ENCODE results near the gene MICALL1. TPM values are rescaled to one million over a fixed set of nuclear protein-coding genes. Genes with fewer than 3 reads are reported as not detected.

Gene MICALL1
- 12.3 and 33.3 TPM in 2 replicates for total RNA-seq (2011; cell fraction: chromatin; rRNA removed; ENCODE audit: low replicate concordance)
- total RNA-seq (2011; cell fraction: nucleolus; rRNA removed): 19.0 and 19.9 TPM in 2 replicates
- 13.0 and 15.6 TPM in 2 replicates for total RNA-seq (2011; cell fraction: nucleoplasm; rRNA removed)
- 9.3 and 13.9 TPM in 2 replicates for total RNA-seq (2014; rRNA removed)
- 5.9 and 6.4 TPM in 2 replicates for total RNA-seq (2014; rRNA removed; fragmentation: Illumina TruSeq; extraction: Trizol)
- total RNA-seq (2015; rRNA removed; fragmentation: Illumina TruSeq; extraction: Trizol): 6.1 and 7.6 TPM in 2 replicates
- 20.4 and 21.5 TPM in 2 replicates for total RNA-seq (2021)
- polyA plus RNA-seq (2011; rRNA removed): 4.0 and 5.8 TPM in 2 replicates
- polyA plus RNA-seq (2011; cell fraction: cytosol; rRNA removed): 4.8 and 10.3 TPM in 2 replicates
- polyA plus RNA-seq (2011; cell fraction: nucleus; rRNA removed): 5.8 and 9.0 TPM in 2 replicates
- 11.6 and 27.8 TPM in 2 replicates for polyA plus RNA-seq (2012)
- polyA plus RNA-seq (2014; fragmentation: Illumina TruSeq; extraction: Trizol): 10.4 and 11.4 TPM in 2 replicates
- polyA plus RNA-seq (2014; fragmentation: Nextera tagmentation; extraction: Ambion mirVana): under 1 TPM; 0.32 to 0.62 TPM
- polyA plus RNA-seq (2014; rRNA removed): 7.7 and 8.2 TPM in 2 replicates
- 8.1 and 9.1 TPM in 2 replicates for polyA minus RNA-seq (2011; rRNA and poly(A)+ RNA removed)
- polyA minus RNA-seq (2011; cell fraction: cytosol; rRNA and poly(A)+ RNA removed): 12.0 and 19.4 TPM in 2 replicates
- 4.3 and 6.9 TPM in 2 replicates for polyA minus RNA-seq (2011; cell fraction: nucleus; rRNA and poly(A)+ RNA removed)
- Bru-seq, nascent RNA: percentile 55 among the genes with signal in this experiment
- BruChase-seq, experiment 1, labeled RNA remaining after a 2-hour chase: percentile 54 among the genes with signal in this experiment
- BruChase-seq, experiment 2, labeled RNA remaining after a 6-hour chase: percentile 52 among the genes with signal in this experiment
- long read RNA-seq, experiment 1, full-length matches to known transcripts: 4 of 67 reads
- long read RNA-seq, experiment 1, partial matches to known transcripts: 51 of 67 reads
- long read RNA-seq, experiment 1, other reads (novel, unspliced or antisense): 12 of 67 reads
- long read RNA-seq, experiment 2, full-length matches to known transcripts: 4 of 29 reads
- long read RNA-seq, experiment 2, partial matches to known transcripts: 15 of 29 reads
- long read RNA-seq, experiment 2, other reads (novel, unspliced or antisense): 10 of 29 reads
- long read RNA-seq, experiment 3, partial matches to known transcripts: 1 of 2 reads
- long read RNA-seq, experiment 3, other reads (novel, unspliced or antisense): 1 of 2 reads

DNA sequence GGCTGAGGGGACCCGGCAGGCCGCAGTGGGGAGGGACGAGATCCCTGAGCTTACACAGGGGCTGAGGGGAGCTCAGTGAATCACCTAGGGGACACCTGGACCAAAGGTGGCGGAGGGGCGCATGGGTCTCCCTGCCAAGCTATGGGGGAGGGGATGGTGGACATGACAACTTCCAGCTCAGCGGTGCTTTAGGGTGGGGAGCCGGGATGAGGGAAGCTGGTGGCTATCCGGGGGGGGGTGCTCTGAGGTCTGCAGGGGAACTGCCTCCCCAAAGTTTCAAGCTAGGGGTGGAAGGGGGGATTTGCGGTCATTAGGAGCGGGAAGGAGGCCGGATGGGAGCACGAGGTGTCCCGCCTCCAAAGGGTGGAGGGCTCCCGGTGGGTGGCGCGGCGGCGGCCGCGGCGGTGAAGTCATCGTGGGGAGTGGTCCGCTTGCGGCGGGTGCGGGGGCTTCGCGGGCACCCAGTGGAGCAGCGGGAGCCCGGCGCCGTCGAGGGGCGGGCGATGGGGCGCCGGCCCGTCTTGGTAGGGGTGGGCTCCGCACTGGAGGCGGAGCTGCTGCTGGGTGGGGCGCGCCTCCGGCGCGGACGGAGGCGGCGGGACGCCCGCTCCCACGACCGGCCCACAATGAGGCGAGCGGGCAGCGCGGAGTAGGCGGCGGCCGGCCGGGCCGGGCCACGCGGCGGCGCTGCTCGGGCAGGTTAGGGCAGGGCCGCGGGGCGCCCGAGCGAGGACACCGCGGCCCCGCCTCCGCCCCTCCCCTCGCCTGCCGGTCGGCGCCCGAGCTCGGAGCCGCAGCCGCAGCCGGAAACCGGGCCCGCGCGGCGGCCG lies at the start of gene MICALL1:
TSS of gene MICALL1 (plus strand) at position 764 of the 830 bp plus-strand sequence. CDS start 126 bp downstream, outside the sequence.
- intact Hi-C loops (cut with micrococcal nuclease): no loop called here
- peaks cover 20 to 27% of the 10 kb centered on the region in 2 experiments; a peak in 4 of 5 replicates for H3K4me1 ChIP-seq (replicated peaks in 1 of 2; ENCODE audit: control insufficient read depth in 2 of 2, insufficient read depth in 2 of 2, low read length in 2 of 2)
- no peaks in the 10 kb centered on the region for H3K27me3 ChIP-seq (ENCODE audit: control insufficient read depth in 2 of 2, insufficient read depth in 2 of 2, low read length in 2 of 2)
- ATAC-seq (peak; percentile 93), DNase-seq (ENCODE audit: extremely low read depth in 1 of 4, low spot score in 3 of 4) (peak; percentile 81 to 88 (median 86)), FAIRE-seq (no peak)
- WGBS (ENCODE audit: insufficient coverage, low coverage, missing lambda C conversion rate): 11% methylated on average over 14 of the region's 90 CpGs
- peak within 1 kb of the TSS; percentile 86 for H3K27ac ChIP-seq (ENCODE audit: extremely low read depth, low read depth, low read length)
- H3K9ac ChIP-seq (ENCODE audit: insufficient read depth in 1 of 2, low read depth in 2 of 2, low read length in 2 of 2): peak within 1 kb of the TSS; percentile 70 to 94
- H3K36me3 ChIP-seq (ENCODE audit: control insufficient read depth, insufficient read depth, low read length): no peaks in the 10 kb centered on the region; the same call in 2 of the 3 replicates
- H2AFZ ChIP-seq (ENCODE audit: low read depth, low read length): peak within 1 kb of the TSS; percentile 70
- H3K4me2 ChIP-seq (ENCODE audit: insufficient read depth, low read length): peak within 1 kb of the TSS; percentile 65
- no peaks in the 10 kb centered on the region for H3K9me1 ChIP-seq (ENCODE audit: control insufficient read depth, insufficient read depth, low read length)
- no peaks in the 10 kb centered on the region for H3K9me3 ChIP-seq (replicated peaks; ENCODE audit: control insufficient read depth, insufficient read depth, low read depth, low read length)
- H4K20me1 ChIP-seq (replicated peaks; ENCODE audit: control insufficient read depth, insufficient read depth, low read length): no peaks in the 10 kb centered on the region
- BruUV-seq (replicated peaks): no TSS peak
- H3K4me3 ChIP-seq: peak within 1 kb of the TSS; percentile 59
- ChIA-PET CTCF (ENCODE audit: low intra/inter-chr PET ratio) (interaction anchor here (0.8 to 1.7 kb wide), 3 partner anchors 18 to 60 kb away, joined by 3 to 4 read pairs (median 3); no protein-coding TSS in a partner anchor), POLR2A (interaction anchor here (0.7 to 2.7 kb wide), 6 partner anchors 9 to 90 kb away, joined by 3 to 16 read pairs (median 6); no protein-coding TSS in a partner anchor)
- in situ Hi-C loops (cut with MboI): no loop called here
- H3K79me2 ChIP-seq (ENCODE audit: control insufficient read depth, insufficient read depth, low read length): peaks cover 8% of the 10 kb centered on the region; the same call in 2 of the 3 replicates
- TF ChIP-seq, protein P1, sequence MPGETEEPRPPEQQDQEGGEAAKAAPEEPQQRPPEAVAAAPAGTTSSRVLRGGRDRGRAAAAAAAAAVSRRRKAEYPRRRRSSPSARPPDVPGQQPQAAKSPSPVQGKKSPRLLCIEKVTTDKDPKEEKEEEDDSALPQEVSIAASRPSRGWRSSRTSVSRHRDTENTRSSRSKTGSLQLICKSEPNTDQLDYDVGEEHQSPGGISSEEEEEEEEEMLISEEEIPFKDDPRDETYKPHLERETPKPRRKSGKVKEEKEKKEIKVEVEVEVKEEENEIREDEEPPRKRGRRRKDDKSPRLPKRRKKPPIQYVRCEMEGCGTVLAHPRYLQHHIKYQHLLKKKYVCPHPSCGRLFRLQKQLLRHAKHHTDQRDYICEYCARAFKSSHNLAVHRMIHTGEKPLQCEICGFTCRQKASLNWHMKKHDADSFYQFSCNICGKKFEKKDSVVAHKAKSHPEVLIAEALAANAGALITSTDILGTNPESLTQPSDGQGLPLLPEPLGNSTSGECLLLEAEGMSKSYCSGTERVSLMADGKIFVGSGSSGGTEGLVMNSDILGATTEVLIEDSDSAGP (CRISPR knock-in tag; IDR thresholded peaks at IDR 0.05): no peak
- TF ChIP-seq TCF7L2 (IDR thresholded peaks at IDR 0.05; ENCODE audit: low read depth, low read length) (no peak), GTF2F1 (IDR thresholded peaks at IDR 0.05; ENCODE audit: low read depth, low read length) (no peak), CCNT2 (IDR thresholded peaks at IDR 0.05; ENCODE audit: borderline replicate concordance, extremely low read depth, insufficient read length, low read depth, low read length) (peak; percentile 85), PHTF2 (CRISPR knock-in tag; IDR thresholded peaks at IDR 0.05) (no peak), POLR3A (IDR thresholded peaks at IDR 0.05; ENCODE audit: borderline replicate concordance, extremely low read depth, insufficient read depth, insufficient read length) (no peak), ZNF395 (CRISPR knock-in tag; IDR thresholded peaks at IDR 0.05) (peak; percentile 44; the same call in 1 of the 2 replicates), ZNF76 (CRISPR knock-in tag; IDR thresholded peaks at IDR 0.05; ENCODE audit: borderline replicate concordance) (no peak)
- TF ChIP-seq, protein P2, sequence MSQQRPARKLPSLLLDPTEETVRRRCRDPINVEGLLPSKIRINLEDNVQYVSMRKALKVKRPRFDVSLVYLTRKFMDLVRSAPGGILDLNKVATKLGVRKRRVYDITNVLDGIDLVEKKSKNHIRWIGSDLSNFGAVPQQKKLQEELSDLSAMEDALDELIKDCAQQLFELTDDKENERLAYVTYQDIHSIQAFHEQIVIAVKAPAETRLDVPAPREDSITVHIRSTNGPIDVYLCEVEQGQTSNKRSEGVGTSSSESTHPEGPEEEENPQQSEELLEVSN (IDR thresholded peaks at IDR 0.05; ENCODE audit: borderline replicate concordance in 1 of 2, extremely low read depth in 1 of 2, insufficient read depth in 1 of 2, insufficient read length in 1 of 2, low read depth in 1 of 2, low read length in 1 of 2, poor library complexity in 1 of 2, severe bottlenecking in 1 of 2): peak; percentile 49 to 61

All from K562 (cell line).